Activated CD4-positive, alpha-beta T cell treated with anti-CD3 and anti-CD28 coated beads, Interleukin-2, amount 50 U/mL, for 24 hours (primary cell): ENCODE measurements around the gene AMBRA1.
"Not testable (repeated sequence)": the region's sequence is repeated elsewhere in the genome, so short reads cannot be mapped to it uniquely, and the experiment has no call there.

Experiments
- DNase-seq, 2 donors: peaks; one replicate each; pipeline ENCODE4 v3.0.0-alpha.2; 2020; ENCODE audit warnings: low read depth in 1 of 2, low spot score in 1 of 2

AMBRA1 gene

DNA sequence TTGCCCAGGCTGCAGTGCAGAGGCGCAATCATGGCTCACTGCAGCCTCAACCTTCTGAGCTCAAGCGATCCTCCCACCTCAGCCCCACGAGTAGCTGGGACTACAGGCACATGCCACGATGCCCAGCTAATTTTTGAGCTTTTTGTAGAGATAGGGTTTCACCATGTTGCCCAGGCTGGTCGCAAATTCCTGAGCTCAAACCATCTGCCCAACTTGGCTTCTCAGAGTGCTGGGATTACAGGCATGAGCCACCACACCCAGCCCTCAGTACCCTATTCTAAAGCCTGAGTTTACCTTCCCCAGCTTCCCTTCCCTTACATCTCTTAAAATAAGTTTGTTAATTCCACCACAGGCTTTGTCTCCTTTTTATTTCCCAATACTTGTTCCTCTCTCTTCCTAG lies 59.1 kb downstream of the AMBRA1 start:
- DNase-seq: no peak

DNA sequence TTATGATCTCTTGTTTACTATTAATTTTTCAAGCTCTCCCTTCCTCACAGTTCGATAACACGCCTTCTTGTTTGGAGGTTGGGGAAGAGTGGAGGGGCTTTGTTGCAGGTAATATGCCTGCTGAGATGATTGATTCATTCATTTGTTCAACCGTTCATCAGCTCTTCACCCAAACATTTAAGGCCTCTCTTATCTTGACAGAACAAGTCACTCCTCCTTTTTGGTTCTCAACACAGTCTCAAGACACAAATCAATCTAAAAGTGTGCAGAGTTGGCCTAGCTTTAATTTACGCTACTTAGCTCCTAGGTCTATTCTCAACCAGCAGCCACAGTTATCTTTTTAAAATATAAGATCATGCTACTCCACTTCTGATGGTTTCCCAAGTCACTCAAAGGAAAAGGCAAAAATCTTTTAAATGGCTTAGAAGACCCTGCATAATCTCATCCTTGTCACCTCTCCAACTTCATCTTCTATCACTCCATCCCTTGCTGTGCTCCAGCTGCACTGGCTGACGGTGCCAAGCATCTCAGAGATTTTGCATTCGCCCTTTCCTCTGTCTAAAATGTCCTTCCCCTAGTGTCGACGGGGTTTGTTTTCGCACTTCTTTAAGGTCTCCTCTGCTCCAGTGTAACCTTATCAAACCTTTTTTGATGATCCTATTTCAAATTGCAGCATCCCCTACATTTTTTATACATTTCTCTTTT lies 60.3 kb downstream of the AMBRA1 start:
- DNase-seq: no peak

DNA sequence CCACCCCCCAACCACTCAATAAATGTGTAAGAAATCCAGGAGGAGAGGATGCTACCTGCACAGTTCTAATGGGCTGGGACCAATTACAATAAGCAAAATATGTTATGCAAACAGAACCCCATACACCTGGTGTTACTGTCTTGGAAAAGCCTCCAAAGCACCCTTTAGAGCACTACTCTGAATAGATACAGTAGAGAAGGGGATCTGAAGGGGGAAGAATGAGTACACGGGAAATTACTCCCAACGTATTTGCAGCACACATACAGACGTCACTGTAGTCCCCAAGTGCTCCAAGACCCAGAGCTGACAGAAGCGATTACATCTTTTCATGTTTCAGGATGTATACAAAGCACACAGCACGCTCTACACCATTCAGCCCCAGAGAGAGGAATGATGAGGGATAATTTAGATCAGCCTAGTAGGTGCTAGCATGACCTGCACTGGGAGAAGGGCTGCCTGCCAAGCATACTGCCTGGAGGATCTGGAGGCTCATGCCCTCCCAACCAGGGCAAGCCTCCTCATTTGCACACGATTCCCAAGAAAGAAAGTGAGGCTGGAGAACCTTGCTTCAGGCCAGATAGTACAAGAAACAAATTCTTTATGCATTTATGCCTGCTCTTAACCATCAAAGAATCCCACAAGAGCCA lies 63.8 kb downstream of the AMBRA1 start:
- no peak for DNase-seq

DNA sequence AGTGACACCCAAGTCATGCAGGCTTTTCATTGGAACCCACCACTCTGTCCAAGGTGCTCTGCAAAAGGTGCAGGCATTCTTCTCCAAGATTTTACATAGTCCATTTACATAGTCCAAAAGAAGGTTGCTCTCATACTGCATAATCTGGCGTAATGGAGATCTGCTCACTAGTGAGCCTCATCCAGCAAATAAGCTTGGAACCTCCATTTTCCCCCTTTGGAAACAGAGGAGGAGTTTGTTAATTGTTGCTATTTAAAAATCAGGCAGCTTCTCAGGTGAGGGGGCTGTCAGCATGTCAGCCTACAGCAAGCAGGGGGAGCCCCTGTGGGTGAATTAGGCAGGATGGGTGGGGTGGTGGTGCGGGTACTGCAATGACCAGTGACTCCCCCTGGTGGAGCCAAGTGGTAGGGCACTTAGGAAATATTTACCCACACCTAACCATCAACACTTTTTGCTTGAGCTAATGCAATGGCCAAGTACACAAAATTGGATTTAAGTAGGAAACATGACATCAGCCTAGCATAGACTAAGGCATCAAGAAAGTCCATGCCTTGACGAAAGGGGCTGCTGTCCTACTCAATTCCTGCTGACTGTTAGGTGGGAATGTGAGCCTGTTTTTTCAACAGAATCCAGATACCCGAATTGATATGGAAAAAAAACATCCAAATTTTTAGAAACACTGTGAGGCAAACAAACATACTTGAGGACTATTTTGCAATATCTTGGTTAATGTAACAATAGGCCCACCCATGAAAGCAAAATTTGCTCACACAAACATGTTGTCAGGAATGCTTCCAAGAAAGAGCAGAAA lies 64.5 kb downstream of the AMBRA1 start:
- peak; percentile 39 to 70 for DNase-seq

DNA sequence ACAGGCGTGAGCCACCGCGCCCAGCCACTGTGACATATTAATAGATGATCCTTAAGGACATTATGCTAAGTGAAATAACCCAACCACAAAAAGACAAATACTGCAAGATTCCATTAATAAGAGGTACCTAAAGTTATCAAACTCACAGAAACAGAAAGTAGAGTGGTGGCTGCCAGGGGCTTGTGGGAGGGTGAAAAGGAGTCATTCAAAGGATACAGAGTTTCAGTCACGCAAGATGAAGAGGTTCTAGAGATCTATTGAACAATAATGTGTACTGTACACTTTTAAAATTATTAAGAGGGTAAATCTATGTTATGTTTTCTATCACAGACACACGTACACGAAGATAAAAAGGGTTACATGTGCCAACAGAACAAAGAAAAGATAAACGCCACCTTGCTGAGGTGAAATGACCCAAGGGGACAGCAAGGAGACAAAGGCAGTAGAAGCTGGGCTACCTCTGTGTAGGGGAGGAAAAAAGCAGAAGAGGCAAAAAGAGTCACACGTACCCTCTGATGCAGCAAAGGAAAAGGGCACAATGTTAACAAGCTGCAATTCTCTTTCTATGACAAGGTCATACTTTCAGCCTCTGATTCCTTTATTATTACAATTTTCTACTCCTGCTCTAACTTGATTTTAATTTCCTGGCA lies 65.3 kb downstream of the AMBRA1 start:
- peak in 1 of 2 donors; percentile 14 for DNase-seq

DNA sequence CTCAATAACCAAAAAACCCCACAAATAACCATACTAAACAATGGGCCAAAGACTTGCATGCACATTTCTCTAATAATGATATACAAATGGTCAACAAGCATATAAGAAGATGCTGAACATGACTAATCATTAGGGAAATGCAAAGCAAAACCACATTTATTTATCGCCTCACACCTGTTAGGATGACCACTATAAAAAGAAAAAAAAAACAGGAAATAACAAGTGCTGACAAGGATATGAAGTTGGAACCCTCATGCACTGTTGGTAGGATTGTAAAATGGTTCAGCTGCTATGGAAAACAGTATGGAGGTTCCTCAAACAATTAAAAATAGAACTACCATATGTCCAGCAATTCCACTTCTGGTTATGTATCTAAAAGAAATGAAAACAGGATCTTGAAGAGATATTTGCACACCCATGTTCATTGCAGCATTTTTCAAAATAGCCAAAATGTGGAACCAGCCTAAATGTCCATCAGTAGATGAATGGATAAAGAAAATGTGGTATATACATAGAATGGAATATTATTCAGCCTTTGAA lies 66.2 kb downstream of the AMBRA1 start:
- no peak for DNase-seq

DNA sequence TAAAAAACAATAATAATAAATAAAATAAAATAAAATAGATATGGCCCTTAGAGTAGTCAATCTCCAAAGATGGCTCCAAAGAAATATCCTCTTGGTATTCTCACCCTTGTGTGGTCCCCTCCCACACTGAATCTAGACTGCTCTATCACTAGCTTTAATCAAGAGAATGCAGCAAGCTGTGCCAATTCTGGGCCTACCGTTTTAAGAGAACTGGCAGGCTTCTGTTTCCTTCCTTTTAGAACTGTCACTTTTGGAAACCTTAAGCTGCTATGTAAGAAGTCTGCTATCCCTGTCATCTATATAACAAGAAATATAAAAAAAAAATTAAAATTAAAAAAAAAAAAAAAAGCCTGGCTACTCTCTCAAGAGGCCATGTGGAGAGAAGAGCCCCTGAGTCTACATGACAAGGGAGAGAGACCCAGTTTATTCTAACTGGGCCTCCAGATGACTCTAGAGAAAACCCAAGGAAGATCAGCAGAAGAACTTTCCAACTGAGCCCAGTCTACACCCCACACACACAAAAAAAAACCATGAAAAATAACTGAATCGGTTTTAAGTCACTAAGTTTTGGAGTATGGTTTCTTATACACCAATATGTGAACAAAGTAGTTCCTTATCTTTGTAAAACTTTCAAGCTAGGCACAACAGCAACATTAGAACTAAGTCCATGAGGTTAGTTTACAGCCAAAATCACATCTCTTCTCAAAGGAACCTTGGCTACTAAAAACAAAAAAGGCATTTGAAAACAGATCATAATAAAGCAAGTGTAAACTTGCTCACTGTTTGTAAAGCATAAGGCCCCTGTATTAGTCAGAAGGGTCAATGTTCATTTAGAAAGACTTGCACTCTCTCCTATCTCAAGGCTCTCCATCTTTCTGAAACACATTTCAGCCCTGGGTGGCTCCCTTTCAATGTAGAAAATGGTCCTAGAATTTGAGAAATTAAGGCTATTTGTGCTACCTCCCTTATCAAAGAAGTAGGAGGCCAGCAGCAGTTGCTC lies 67.3 kb downstream of the AMBRA1 start:
- DNase-seq: no peak

DNA sequence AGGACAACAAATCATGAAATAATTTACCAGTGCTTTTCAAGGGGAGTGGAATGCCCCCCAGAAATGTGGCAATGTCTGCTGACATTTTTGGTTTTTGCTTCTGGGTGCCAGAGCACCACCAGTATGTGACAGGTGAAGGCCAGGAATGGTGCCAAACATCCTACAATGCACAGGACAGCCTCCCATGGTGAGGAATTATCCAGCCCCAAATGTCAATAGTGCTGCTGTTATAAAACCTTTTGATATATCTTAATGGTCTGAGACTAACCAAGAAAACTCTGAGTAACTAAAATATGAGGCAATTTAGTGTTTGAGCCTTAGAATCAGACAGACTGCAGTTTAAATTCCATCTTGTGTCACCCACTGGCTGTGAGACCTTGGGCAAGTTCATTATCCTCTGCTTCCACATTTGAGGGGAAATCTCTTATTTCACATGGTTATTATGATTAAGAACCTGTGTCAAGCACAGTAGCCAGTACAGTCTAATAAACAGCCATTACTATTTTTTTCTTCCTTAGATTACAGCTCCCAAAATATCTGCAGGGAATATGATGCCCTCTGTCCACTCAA lies 69.5 kb downstream of the AMBRA1 start:
- no peak for DNase-seq

DNA sequence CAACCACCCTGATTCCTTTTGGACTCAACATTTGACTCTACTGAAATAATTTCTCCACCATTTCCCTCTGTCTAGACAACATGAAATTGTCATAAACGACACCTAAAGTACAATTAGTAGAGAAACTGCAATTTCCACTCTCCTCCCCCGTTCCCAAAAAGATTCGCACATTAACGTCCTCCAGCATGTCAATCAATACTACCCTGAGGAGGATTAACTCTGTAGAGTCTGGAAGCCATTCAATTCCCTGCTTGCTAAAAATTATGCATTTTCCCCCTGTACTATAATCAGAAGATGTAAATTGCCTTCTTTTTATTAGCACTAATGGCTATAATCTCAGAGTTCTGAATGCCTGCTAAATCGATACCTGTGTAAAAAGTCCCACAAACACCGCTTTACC lies 70.5 kb downstream of the AMBRA1 start:
- DNase-seq: no peak

DNA sequence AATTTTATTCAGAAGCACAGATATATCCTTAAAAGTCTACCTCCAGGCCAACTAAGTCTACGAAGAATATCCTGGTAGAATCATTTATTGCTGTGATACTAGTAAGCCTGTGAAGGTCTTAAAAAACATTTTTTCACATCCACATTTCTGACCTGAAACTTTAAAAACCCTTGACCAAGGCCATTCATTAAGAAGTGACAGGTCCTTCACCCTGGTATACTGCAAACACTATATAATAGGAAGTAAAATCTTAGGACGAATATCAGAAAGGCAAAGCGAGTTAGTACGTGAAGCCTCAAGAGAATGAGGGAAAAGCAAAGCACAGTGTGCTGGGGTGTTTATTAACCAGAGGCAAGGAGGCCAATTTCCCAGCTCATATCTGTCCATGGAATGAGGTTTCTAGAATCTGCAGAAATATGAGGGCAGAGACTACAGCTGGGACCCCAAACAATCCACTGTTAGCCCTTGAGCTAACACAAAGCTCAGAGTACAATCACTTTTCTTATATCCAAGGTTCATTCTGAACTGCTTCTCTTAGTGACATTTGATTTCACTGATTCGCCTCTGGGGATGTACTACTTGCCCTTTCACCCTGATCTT lies 71.0 kb downstream of the AMBRA1 start:
- no peak for DNase-seq

DNA sequence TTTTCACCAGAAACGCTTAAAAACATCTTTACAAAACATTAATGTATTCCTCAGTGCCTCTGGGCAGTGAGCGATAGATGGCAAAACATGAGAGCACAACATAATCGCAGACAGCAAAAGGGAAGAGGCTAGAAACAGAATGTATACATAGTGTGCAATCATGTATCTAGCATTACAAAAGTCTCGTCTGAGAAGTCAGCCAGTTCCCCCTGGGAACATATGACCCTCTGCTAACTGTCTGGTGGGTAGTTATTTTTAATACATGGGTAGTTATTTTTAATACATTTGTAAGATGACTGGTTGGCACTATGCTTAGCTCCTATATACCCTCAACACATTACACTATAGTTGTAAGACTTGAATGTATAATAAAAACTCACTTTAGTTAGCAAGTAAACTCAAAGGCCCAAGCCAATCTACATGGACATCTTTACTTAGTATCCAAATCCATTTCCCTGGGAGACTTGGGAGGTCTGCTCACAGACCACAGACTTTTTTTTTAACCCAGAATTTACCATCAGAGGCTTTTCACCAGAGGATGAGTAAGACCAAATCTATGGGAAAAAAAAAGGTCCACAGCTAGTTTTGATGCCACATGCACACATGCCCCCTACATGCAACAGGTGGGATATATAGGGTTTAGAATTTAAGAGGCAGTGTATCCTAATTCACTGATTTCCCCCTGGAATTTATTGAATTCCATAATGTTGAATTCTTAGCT lies 71.7 kb downstream of the AMBRA1 start:
- DNase-seq: no peak

DNA sequence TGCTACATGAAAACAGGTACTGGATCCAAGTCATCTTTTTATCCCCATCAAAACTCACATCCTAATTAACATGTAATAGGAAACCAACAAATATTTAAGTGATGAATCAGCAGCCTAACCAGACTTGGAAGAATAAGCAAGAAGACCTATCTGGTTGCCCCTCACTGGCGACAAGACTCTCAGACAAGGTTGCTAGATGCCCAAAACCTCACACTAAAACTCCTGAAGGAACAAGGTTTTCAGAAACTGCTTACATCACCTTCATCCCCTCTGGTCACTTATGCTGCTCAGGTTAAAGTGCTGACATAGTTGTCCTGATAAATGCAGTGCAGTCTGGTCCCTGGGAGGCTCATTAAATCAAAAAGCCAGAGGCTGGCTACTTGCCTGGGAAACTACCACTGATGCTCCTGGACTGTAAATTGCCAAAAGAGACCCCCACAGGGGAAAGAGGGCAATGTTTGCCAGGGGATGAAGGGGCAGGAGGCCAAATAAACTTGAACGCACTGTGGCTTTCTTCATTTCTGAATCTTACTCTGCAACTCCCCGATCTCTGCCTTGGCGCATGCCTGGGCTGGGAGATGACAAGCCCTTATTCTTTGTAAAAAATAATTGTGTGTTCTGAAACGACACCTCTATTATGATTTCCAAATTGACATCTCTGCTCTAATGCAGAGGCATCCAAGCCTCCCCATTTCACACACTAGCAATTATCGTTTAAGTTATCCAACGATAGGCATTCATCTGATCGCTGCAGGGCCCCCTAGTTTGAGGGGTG lies 72.7 kb downstream of the AMBRA1 start:
- DNase-seq: no peak

DNA sequence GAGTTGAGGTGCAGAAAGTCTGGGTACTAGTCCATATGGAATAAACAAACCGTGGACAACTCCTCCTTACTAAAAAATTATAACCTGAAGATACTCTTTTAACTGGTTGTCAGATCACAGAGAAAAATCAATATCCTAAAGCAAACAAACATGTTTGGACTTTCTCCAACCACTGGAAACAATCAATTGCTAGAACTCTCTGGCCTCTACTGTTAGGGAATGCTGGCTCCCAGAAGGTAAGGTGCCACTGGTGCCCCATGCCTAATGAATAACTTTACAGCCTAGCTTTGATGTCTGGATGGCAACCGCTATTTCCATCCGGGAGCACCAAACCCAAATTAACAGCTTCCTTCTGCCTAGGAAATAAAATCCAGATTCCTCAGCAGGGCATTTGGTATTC lies 74.5 kb downstream of the AMBRA1 start:
- DNase-seq: no peak

DNA sequence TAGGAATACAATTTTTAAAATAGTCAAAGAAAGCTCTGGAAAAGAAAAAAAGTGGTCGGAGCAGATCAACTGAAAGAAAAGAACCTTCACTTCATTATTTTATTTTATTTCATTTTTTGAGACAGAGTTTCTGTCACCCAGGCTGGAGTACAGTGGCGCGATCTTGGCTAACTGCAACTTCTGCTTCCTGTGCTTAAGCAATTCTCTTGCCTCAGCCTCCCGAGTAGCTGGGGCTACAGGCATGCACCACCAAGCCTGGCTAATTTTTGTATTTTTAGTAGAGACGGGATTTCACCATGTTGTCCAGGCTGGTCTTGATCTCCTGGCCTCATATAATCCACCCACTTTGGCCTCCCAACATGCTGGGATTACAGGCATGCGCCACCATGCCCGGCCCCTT lies 74.9 kb downstream of the AMBRA1 start:
- not testable (repeated sequence) for DNase-seq

DNA sequence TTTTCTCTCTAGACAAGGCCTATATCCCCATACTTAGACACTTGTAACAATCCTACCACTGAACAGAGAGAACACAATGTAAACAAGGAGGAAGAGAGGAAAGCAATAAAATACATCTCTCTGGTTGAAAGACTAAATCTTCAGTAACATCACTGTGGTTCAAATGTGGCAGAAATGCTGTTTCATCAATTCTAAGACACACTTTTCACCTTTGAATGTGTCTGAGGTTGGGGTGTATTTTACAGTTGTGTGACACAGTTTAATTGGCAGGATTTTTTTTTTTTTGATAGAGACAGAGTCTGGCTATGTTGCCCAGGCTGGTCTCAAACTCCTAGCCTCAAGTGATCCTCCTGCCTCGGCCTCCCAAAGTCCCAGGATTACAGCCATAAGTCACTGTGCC lies 79.5 kb downstream of the AMBRA1 start:
- DNase-seq: no peak

DNA sequence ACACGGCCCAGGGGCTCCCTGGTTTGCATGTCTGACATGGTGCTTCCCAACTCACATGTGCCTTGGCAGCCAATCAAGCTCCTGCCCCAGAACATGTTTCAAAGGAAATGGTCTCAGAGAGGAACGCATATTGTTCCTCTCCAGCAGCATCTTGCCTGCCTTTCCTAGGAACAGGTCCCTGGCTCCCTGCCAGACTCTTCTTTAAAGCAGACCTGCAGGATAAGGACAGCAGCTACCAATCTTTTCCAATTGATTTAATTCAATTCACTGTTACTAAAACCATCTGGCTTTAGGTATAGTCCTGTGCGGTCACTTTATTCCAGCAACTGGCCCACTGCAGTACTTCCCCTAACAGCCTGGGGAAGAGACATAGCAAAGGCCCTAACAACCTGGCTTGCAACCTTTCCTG lies 79.9 kb downstream of the AMBRA1 start:
- DNase-seq: no peak

DNA sequence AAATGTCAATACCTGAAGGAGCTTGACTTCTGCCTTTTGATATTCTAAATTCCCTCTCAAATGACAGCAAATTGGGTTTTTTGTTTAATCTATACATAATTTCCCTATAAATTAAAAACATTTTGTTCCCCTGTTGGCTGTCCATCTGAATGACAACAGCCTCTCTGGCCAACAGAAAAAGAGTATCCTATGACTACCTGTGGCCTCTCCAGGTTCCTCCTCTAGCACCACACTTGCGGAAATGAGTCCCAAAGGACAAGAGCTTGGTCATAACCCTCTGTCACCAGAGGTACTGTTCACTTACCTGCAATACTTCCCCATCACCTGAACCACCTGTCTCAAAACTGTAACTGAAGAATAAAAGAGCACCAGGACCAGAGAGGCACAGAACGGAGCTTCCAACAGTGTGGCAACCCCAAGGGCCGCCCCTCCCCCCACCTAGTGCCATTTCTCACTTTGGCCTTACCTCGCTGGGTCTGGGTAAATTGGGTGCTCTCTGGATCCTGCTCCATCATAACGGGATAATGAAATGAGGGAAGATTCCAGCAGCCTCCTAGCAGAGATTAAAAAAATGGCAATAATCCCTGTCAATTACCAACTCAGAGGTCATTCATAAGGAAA lies 81.5 kb downstream of the AMBRA1 start:
- DNase-seq: no peak

DNA sequence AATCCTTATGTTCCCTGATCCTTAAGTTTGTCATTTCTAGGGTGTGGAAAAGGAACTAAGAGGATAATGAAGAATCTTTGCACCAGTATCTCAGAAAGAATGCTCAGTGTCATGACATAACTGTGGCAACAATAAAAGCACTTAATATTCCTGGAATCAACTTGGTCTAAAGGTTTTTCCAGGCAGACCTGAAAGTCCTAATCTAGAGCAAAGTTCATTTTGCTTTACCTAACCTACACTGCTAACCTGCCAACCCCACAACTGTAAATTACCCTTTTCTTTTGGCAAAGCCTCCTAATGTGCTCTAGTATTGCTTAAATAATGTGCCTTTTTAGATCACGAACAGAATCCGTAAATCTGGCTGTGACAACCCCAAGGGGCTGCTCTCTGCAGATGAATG lies 82.5 kb downstream of the AMBRA1 start:
- no peak for DNase-seq
